Neuron (in vitro differentiated cells): ENCODE results near the gene BRAF.
"Not testable (repeated sequence)": the region's sequence is repeated elsewhere in the genome, so short reads cannot be mapped to it uniquely, and the experiment has no call there.

Source experiments
- H2AFZ ChIP-seq: one replicate; pipeline ENCODE4 v1.6.1; 2013; ENCODE audit warnings: low read depth, mild to moderate bottlenecking, inconsistent platforms, low read length, moderate library complexity
- H3K27me3 ChIP-seq: one replicate; pipeline ENCODE4 v1.6.1; 2013; ENCODE audit warnings: low read length; ENCODE audit not compliant: insufficient read depth
- H3K36me3 ChIP-seq: one replicate; pipeline ENCODE4 v1.6.1; 2013; ENCODE audit warnings: low read length; ENCODE audit not compliant: insufficient read depth
- H3K4me1 ChIP-seq: one replicate; pipeline ENCODE4 v1.6.1; 2013; ENCODE audit warnings: low read length; ENCODE audit not compliant: insufficient read depth
- H3K4me3 ChIP-seq: 2 replicates; pipeline ENCODE4 v1.5.1; 2013; ENCODE audit warnings: mild to moderate bottlenecking, low read length, moderate library complexity
- H3K9me3 ChIP-seq: one replicate; pipeline ENCODE4 v1.6.1; 2013; ENCODE audit warnings: low read length

The BRAF gene

GRCh38 chr7:140732416-140732815, 192.3 kb downstream of the BRAF start:
- Histone ChIP-seq H3K36me3 (peaks cover 22% of the 10 kb centered on the region), H3K4me1 (no peaks in the 10 kb centered on the region), H2AFZ (no peak overlapping the region), H3K27me3 (no peaks in the 10 kb centered on the region), H3K9me3 (no peaks in the 10 kb centered on the region), H3K4me3 (no peak overlapping the region)

DNA sequence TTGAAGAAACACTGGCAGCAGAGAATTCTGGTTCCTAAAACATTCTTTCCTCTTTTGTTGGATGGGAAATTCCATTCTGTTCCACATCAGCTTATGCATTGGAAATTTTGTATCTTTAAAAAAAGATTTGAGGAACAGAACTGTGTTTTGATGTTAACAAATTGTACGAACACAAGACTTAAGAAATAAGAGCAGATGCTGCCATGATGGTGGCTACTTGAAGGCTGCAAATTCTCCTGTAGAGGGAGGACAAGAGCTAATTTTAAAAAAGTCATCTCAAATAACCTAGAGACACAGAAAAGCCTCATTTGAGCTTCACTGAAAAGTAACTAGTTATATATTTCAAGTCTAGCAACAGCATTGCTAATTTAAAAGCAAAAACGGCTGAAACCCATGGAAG, 198.4 kb downstream of the BRAF start:
- no peak overlapping the region for H3K4me3 ChIP-seq
- peaks cover 5% of the 10 kb centered on the region for H3K4me1 ChIP-seq
- peaks cover 18% of the 10 kb centered on the region for H3K36me3 ChIP-seq
- no peak overlapping the region for H2AFZ ChIP-seq
- H3K9me3 ChIP-seq = no peaks in the 10 kb centered on the region
- H3K27me3 ChIP-seq = no peaks in the 10 kb centered on the region

- Histone ChIP-seq H3K9me3 (no peaks in the 10 kb centered on the region), H3K36me3 (peaks cover 12% of the 10 kb centered on the region), H3K4me3 (no peak overlapping the region), H2AFZ (no peak overlapping the region), H3K27me3 (no peaks in the 10 kb centered on the region), H3K4me1 (peaks cover 5% of the 10 kb centered on the region)
Measured at GRCh38 chr7:140724706-140725105, 200.0 kb downstream of the BRAF start.

- Histone ChIP-seq H3K36me3 (peaks cover 9% of the 10 kb centered on the region), H3K4me3 (no peak overlapping the region), H2AFZ (no peak overlapping the region), H3K9me3 (no peaks in the 10 kb centered on the region), H3K27me3 (no peaks in the 10 kb centered on the region), H3K4me1 (peaks cover 5% of the 10 kb centered on the region)
Measured at GRCh38 chr7:140723574-140723973, 201.2 kb downstream of the BRAF start.

DNA sequence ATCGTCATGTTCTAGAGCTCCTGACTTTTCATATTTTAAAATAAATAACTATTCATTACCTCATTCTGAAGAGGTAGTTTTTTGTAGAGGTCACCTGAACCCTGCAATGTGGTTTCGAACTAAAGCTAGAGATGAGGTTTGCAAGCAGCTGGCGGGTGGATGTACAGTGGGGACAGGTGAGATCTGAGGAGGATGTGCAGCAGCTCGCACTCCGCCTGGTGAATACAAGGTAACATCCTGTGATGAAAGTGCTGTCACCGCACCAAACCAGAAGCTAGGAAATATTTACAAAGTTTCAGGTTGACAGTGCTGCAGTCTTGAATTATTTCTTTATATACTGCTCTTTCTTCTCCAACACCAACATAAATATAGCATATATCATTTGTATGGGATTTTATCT, 201.7 kb downstream of the BRAF start:
- H3K36me3 ChIP-seq = peaks cover 9% of the 10 kb centered on the region
- no peaks in the 10 kb centered on the region for H3K27me3 ChIP-seq
- H3K4me3 ChIP-seq = no peak overlapping the region
- H3K9me3 ChIP-seq = no peaks in the 10 kb centered on the region
- peaks cover 5% of the 10 kb centered on the region for H3K4me1 ChIP-seq
- no peak overlapping the region for H2AFZ ChIP-seq

GRCh38 chr7:140722254-140722653, 202.5 kb downstream of the BRAF start:
- no peaks in the 10 kb centered on the region for H3K27me3 ChIP-seq
- H2AFZ ChIP-seq = no peak overlapping the region

GRCh38 chr7:140719721-140720120, 205.0 kb downstream of the BRAF start:
- Histone ChIP-seq H2AFZ (no peak overlapping the region), H3K4me1 (no peaks in the 10 kb centered on the region), H3K36me3 (peaks cover 3% of the 10 kb centered on the region), H3K27me3 (no peaks in the 10 kb centered on the region), H3K4me3 (no peak overlapping the region), H3K9me3 (peaks cover under 1% of the 10 kb centered on the region)

More at GRCh38 chr7:140722254-140722653, 202.5 kb downstream of the BRAF start:
- Histone ChIP-seq H3K4me1 (peaks cover 5% of the 10 kb centered on the region), H3K4me3 (no peak overlapping the region), H3K36me3 (peaks cover 9% of the 10 kb centered on the region), H3K9me3 (no peaks in the 10 kb centered on the region)

DNA sequence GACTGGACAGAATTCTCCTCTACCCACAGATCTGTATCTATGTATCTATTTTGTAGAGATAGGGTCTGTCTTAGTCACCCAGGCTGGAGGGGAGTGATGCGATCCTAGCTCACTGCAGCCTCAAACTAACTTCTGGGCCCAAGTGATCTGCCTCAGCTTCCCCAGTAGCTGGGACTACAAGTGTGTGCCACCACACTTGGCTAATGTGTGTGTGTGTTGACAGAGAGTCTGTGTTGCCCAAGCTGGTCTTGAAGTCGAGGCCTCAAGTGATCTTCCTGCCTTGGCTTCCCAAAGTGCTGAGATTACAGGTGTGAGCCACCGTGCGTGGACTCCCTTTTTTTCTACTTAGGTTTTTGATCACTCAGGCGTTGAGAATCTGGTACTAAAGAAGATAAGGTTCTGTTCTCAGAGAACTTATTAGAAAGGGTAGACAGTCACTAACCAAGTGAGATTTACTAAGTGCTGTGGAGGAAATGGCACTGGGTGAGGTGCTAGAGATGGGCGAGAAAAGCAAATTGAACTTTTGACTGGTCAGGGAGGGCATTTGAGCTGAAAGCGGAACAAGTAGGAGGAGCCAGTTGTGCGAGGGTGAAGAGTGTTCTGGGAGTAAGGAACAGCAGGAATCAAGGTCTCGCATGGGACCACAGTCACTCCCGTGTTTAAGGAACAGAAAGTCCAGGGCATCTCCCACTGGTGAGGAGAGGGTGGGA, 210.2 kb downstream of the BRAF start:
- no peak overlapping the region for H2AFZ ChIP-seq
- H3K4me3 ChIP-seq = no peak overlapping the region
- H3K27me3 ChIP-seq = no peaks in the 10 kb centered on the region
- H3K36me3 ChIP-seq = no peaks in the 10 kb centered on the region
- peaks cover 3% of the 10 kb centered on the region for H3K9me3 ChIP-seq
- no peaks in the 10 kb centered on the region for H3K4me1 ChIP-seq

DNA sequence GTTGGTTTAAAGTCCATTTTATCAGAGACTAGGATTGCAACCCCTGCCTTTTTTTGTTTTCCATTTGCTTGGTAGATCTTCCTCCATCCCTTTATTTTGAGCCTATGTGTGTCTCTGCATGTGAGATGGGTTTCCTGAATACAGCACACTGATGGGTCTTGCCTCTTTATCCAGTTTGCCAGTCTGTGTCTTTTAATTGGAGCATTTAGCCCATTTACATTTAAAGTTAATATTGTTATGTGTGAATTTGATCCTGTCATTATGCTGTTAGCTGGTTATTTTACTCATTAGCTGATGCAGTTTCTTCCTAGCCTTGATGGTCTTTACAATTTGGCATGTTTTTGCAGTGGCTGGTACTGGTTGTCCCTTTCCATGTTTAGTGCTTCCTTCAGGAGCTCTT, 212.3 kb downstream of the BRAF start:
- H3K36me3 ChIP-seq, H3K27me3 ChIP-seq, H3K4me3 ChIP-seq, H3K9me3 ChIP-seq, H3K4me1 ChIP-seq, H2AFZ ChIP-seq: not testable (repeated sequence)

GRCh38 chr7:140708764-140709163, 216.0 kb downstream of the BRAF start:
- not testable (repeated sequence) for H2AFZ ChIP-seq, H3K4me3 ChIP-seq, H3K4me1 ChIP-seq, H3K9me3 ChIP-seq, H3K27me3 ChIP-seq
- H3K36me3 ChIP-seq = peaks cover 27% of the 10 kb centered on the region

DNA sequence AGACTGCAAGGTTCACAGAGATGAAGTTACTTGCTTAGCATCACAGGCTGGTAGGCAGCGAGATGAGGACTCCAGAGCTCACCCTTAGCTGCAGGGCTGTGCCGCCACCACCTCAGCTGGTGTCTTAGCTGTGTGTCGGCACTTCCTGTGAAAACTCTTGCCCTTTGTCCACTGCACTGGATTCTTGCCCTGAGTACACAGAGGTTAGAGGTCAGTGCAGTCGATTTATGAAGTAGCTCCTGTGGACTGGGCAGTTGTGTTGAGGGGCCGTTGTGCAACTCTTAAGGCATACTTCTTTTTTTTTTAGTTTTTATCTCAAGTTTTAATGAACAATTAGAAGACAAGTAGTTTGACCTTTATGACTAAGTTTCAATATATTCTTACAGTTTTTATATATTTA, 217.6 kb downstream of the BRAF start:
- Histone ChIP-seq H3K4me1 (no peaks in the 10 kb centered on the region), H3K36me3 (peaks cover 31% of the 10 kb centered on the region), H3K4me3 (no peak overlapping the region), H2AFZ (no peak overlapping the region), H3K9me3 (peaks cover 3% of the 10 kb centered on the region), H3K27me3 (no peaks in the 10 kb centered on the region)

DNA sequence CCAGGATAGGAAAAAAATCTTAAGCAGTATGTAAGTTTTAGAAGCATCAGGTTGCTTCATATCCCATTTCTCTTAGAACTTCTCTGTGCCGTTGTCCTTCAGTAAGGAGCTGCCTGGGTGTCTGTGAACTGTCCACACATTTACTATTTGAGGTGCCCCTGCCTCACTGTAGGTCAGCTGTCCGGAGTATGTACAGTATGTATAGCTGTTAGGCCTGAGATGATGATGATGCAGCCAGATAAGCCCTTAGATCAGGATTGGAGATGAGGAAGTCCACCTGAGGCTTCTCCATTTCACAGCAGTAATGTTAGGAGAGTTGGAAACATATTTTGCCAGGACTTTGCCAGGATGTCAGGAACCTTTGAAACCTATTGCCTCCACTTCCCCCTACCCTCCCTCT, 220.5 kb downstream of the BRAF start:
- Histone ChIP-seq H3K4me1 (no peaks in the 10 kb centered on the region), H3K27me3 (no peaks in the 10 kb centered on the region), H3K4me3 (no peak overlapping the region), H3K36me3 (peaks cover 31% of the 10 kb centered on the region), H2AFZ (no peak overlapping the region), H3K9me3 (peaks cover 3% of the 10 kb centered on the region)

DNA sequence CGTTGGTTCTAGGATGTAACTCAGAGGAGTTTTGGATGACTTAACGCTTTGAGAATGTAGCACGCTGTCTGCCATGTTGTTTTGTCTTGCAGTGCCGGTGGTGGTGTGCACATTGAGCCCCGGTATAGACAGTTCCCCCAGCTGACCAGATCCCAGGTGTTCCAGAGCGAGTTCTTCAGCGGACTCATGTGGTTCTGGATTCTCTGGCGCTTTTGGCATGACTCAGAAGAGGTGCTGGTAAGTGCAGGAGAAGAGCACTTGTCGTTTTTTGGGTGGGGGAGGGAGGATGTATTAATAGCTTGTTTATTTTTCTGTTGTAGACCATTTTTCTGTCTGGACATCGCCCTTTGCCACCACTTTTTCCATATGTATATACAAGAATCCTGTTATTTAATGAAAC, 222.0 kb downstream of the BRAF start:
- no peak overlapping the region for H3K4me3 ChIP-seq
- H3K9me3 ChIP-seq = peaks cover 3% of the 10 kb centered on the region
- peaks cover 2% of the 10 kb centered on the region for H3K4me1 ChIP-seq
- no peak overlapping the region for H2AFZ ChIP-seq
- no peaks in the 10 kb centered on the region for H3K27me3 ChIP-seq
- H3K36me3 ChIP-seq = peaks cover 31% of the 10 kb centered on the region

DNA sequence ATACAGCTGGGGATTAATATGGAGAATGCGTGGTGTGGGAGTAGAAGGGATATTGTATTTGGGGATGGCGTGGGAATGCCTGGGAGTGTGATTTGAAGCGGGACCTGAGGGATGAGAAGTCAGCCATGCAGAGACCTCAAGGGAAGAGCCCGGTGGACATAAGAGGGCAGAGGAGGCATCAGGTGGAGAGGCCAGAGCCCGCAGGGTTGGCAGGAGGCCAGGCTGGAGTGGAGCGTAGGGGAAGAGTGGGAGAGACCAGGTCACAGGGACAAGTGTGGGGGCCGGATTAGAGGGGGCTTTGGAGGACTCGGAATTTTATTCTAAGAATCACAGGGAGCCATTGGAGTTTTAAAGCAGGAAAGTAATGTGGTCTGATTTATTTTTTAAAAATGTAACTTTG, 226.3 kb downstream of the BRAF start:
- peaks cover 13% of the 10 kb centered on the region for H3K4me1 ChIP-seq
- no peaks in the 10 kb centered on the region for H3K9me3 ChIP-seq
- H3K4me3 ChIP-seq = no peak overlapping the region
- no peaks in the 10 kb centered on the region for H3K27me3 ChIP-seq
- no peak overlapping the region for H2AFZ ChIP-seq
- H3K36me3 ChIP-seq = peaks cover 4% of the 10 kb centered on the region
